IMR-90 (cell line): ENCODE results near the gene LTC4S. TPM values are rescaled to one million over a fixed set of nuclear protein-coding genes. Genes with fewer than 3 reads are reported as not detected.
A peak's percentile ranks its signal among the peaks of the same experiment; 100 is the strongest.

Source experiments
- ATAC-seq: fragments of 200-7000 bp; cut with Tn5 transposase; 2 replicates; pipeline ENCODE4 v1.9.1; 2020; ENCODE audit warnings: low read depth, mild to moderate bottlenecking, moderate library complexity
- BruUV-seq: library from RNA; stranded (reverse); fragments of 400-500 nt; replicated peaks from 2 replicates; lab custom pipeline; 2021; lab: Mats Ljungman, UMichigan
- CTCF ChIA-PET: fragments of 300-600 bp; formaldehyde crosslinking; extraction: SDS; loops from one replicate; lab custom pipeline; 2021; ENCODE audit warnings: antibody characterized with exemption; lab: Yijun Ruan, JAX
- POLR2A ChIA-PET: fragments of 300-600 bp; sonication (Branson Sonifier 250); formaldehyde crosslinking; loops from one replicate; lab custom pipeline; 2022; ENCODE audit warnings: antibody characterized with exemption; ENCODE audit not compliant: unreplicated experiment; lab: Charles Lee
- DNase-seq: peaks from one replicate; pipeline ENCODE4 v3.0.0; 2013
- H2AFZ ChIP-seq: replicated peaks from 2 replicates; pipeline ENCODE3; 2013; ENCODE audit warnings: low read length, mild to moderate bottlenecking; ENCODE audit not compliant: poor library complexity
- H2AK5ac ChIP-seq: 2 replicates; pipeline ENCODE4 v1.6.1; 2013; ENCODE audit warnings: low read depth, low read length, inconsistent platforms
- H2AK9ac ChIP-seq: replicated peaks from 2 replicates; pipeline ENCODE3; 2013; ENCODE audit warnings: mild to moderate bottlenecking, low read depth, low read length, moderate library complexity; ENCODE audit not compliant: poor library complexity
- H2BK120ac ChIP-seq: 2 replicates; pipeline ENCODE4 v1.6.1; 2013; ENCODE audit warnings: low read depth, low read length, inconsistent platforms
- H2BK15ac ChIP-seq: 3 replicates; pipeline ENCODE4 v1.6.1; 2013; ENCODE audit warnings: low read depth, low read length, inconsistent platforms
- H2BK20ac ChIP-seq: 2 replicates; pipeline ENCODE4 v1.6.1; 2013; ENCODE audit warnings: low read depth, mild to moderate bottlenecking, inconsistent platforms, low read length, moderate library complexity
- H2BK5ac ChIP-seq: 2 replicates; pipeline ENCODE4 v1.6.1; 2013; ENCODE audit warnings: mild to moderate bottlenecking, low read depth, low read length, inconsistent platforms; ENCODE audit not compliant: poor library complexity, severe bottlenecking
- H3K14ac ChIP-seq: replicated peaks from 2 replicates; pipeline ENCODE4 v1.6.1; 2013; ENCODE audit warnings: low read depth, low read length, inconsistent platforms
- H3K18ac ChIP-seq: 2 replicates; pipeline ENCODE4 v1.6.1; 2013; ENCODE audit warnings: low read depth, low read length, control low read depth
- H3K23ac ChIP-seq: 2 replicates; pipeline ENCODE4 v1.6.1; 2013; ENCODE audit warnings: low read depth, low read length, inconsistent platforms
- H3K27ac ChIP-seq: 2 replicates; pipeline ENCODE4 v1.5.1; 2013; ENCODE audit warnings: mild to moderate bottlenecking, control low read depth, low read length; ENCODE audit not compliant: insufficient read depth
- H3K27me3 ChIP-seq: 2 replicates; pipeline ENCODE4 v1.6.1; 2013; ENCODE audit warnings: low read length; ENCODE audit not compliant: control insufficient read depth, insufficient read depth
- H3K36me3 ChIP-seq: 2 replicates; pipeline ENCODE4 v1.6.1; 2013; ENCODE audit warnings: low read length, mixed read lengths; ENCODE audit not compliant: control insufficient read depth, insufficient read depth
- H3K4ac ChIP-seq: 2 replicates; pipeline ENCODE4 v1.6.1; 2013; ENCODE audit warnings: low read depth, low read length, inconsistent platforms
- H3K4me1 ChIP-seq: 2 replicates; pipeline ENCODE4 v1.6.1; 2013; ENCODE audit warnings: low read length, mixed read lengths; ENCODE audit not compliant: control insufficient read depth, insufficient read depth
- H3K4me2 ChIP-seq: 2 replicates; pipeline ENCODE4 v1.6.1; 2013; ENCODE audit warnings: low read depth, mild to moderate bottlenecking, control low read depth, low read length, moderate library complexity
- H3K4me3 ChIP-seq: 2 replicates; pipeline ENCODE4 v1.5.1; 2013; ENCODE audit warnings: low read depth, mild to moderate bottlenecking, control low read depth, low read length, moderate library complexity; ENCODE audit not compliant: insufficient read depth
- H3K56ac ChIP-seq: 2 replicates; pipeline ENCODE4 v1.6.1; 2013; ENCODE audit warnings: low read length, inconsistent platforms; ENCODE audit not compliant: insufficient read depth; ENCODE audit errors: extremely low read depth
- H3K79me1 ChIP-seq, 2 experiments: 2 replicates each; pipeline ENCODE4 v1.6.1; 2013; ENCODE audit warnings: low read length in 2 of 2, inconsistent platforms in 1 of 2, low read depth in 1 of 2
- H3K9ac ChIP-seq: 2 replicates; pipeline ENCODE4 v1.6.1; 2013; ENCODE audit warnings: low read depth, low read length, control low read depth
- H3K9me1 ChIP-seq: 2 replicates; pipeline ENCODE4 v1.6.1; 2013; ENCODE audit warnings: low read length, inconsistent platforms; ENCODE audit not compliant: insufficient read depth
- H3K9me3 ChIP-seq: 2 replicates; pipeline ENCODE4 v1.6.1; 2013; ENCODE audit warnings: low read length; ENCODE audit not compliant: control insufficient read depth, insufficient read depth
- H4K20me1 ChIP-seq: 2 replicates; pipeline ENCODE4 v1.6.1; 2013; ENCODE audit warnings: low read length, inconsistent platforms; ENCODE audit not compliant: insufficient read depth
- H4K5ac ChIP-seq: 2 replicates; pipeline ENCODE4 v1.6.1; 2013; ENCODE audit warnings: mild to moderate bottlenecking, low read depth, low read length, control low read depth
- H4K8ac ChIP-seq, 2 experiments: 2 replicates each; pipeline ENCODE4 v1.6.1; 2013; ENCODE audit warnings: low read depth in 2 of 2, low read length in 2 of 2, control low read depth in 1 of 2, inconsistent platforms in 1 of 2
- H4K91ac ChIP-seq: 2 replicates; pipeline ENCODE4 v1.6.1; 2013; ENCODE audit warnings: low read depth, low read length, inconsistent platforms; ENCODE audit not compliant: insufficient read depth
- CEBPB ChIP-seq: IDR thresholded peaks from 2 replicates; pipeline ENCODE4 v1.6.1; 2012; ENCODE audit warnings: low read depth, low read length, improper control_type of control experiment
- CHD1 ChIP-seq: IDR thresholded peaks from 2 replicates; pipeline ENCODE4 v1.6.1; 2012; ENCODE audit warnings: low read depth, low read length, improper control_type of control experiment
- MAZ ChIP-seq: IDR thresholded peaks from 2 replicates; pipeline ENCODE4 v1.6.1; 2012; ENCODE audit warnings: low read depth, mild to moderate bottlenecking, low read length, improper control_type of control experiment, moderate library complexity, borderline replicate concordance
- MXI1 ChIP-seq: IDR thresholded peaks from 2 replicates; pipeline ENCODE4 v1.6.1; 2012; ENCODE audit warnings: low read depth, mild to moderate bottlenecking, low read length, moderate library complexity, borderline replicate concordance
- SMC3 ChIP-seq: fragments of 150-350 bp; IDR thresholded peaks from 2 replicates; pipeline ENCODE4 v1.6.1; 2016; ENCODE audit warnings: low read depth, mild to moderate bottlenecking, antibody characterized with exemption, low read length, moderate library complexity
- WGBS, 2 experiments: methylation state at CpG; one replicate each; pipeline versions ENCODE4 v1.1.5 to v1.1.7; 2013; ENCODE audit warnings: missing lambda C conversion rate in 2 of 2; ENCODE audit not compliant: insufficient read length in 1 of 2; ENCODE audit errors: extremely low coverage in 2 of 2; 5-methylcytosine and 5-hydroxymethylcytosine counted together
- dilution Hi-C: fragments of 300-500 bp; cut with HindIII; formaldehyde crosslinking; loops from one replicate; pipeline ENCODE4 v1.14.3; 2018; ENCODE audit warnings: low sequenced_read_pairs; ENCODE audit not compliant: unreplicated experiment
- in situ Hi-C: fragments of 300-500 bp; cut with MboI; formaldehyde crosslinking; loops from 3 replicates; pipeline ENCODE4 v1.14.3; 2019; ENCODE audit warnings: low sequenced_read_pairs, inconsistent platforms, mixed read lengths
- intact Hi-C: fragments of 100-400 bp; cut with micrococcal nuclease; formaldehyde crosslinking; loops from 2 replicates; pipeline ENCODE4 v1.10.0; 2022
- polyA plus RNA-seq, 3 experiments: library from polyadenylated mRNA; depleted of rRNA; stranded (reverse); fragments of >200 nt; gene quantifications; 2 replicates each; pipeline ENCODE4 v1.2.3, GENCODE V29; 2012; ENCODE audit warnings: low replicate concordance in 1 of 3
- total RNA-seq: library from RNA; depleted of rRNA; stranded (reverse); fragments of >200 nt; gene quantifications from 2 replicates; pipeline ENCODE4 v1.2.3, GENCODE V29; 2012
- TF ChIP-seq, protein P1 (sequence below): fragments of 150-350 bp; IDR thresholded peaks from 2 replicates; pipeline ENCODE4 v1.6.1; 2017; ENCODE audit warnings: mild to moderate bottlenecking, antibody characterized with exemption, low read length, low read depth

LTC4S gene
- total and polyA plus RNA-seq, 2 of the 4 experiments (the other 2 are of a cell fraction), result 0.72 TPM; not detected in 1

DNA sequence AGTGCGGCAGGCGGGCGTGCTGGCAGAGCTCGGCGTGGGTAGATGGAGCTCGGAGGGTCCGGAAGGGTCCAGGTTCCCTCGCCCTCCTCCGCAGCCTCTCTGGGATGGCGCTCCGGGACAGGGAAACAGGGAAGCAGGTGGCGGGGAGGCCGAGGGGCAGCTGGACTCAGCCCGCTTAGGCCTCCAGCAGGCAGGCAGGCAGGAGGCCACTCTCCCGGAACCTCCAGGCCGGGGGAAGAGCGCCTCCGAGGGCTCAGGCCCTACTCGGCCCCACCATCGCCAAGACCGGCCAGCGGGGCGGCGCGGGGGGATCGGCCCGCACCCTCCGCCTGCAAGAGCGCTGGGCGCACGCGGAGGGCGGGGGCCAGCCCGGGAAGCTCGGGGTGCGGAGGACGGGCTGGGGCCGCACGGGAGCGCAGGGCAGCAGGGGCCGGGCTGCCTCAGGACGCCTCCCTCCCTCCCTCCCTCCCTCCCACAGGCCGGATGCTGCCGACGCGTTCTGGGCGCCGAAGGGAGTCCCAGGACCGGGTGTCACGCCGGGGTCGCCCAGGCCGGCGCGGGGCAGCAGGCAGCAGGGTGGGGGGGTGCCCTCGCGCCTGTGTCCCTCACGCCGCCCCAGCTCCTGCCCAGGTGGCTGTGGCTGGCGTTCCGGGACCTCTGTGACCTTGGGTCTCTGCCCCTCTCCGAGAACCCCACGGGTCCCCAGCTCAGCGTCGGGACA lies 11.9 kb downstream of the LTC4S start:
- Histone ChIP-seq H3K4me2 (peak overlapping the region; percentile 85), H3K27me3 (no peaks in the 10 kb centered on the region), H3K9me3 (no peaks in the 10 kb centered on the region), H3K9me1 (0 out of 2 replicates have a peak, but pooled peaks cover 2% of the 10 kb centered on the region), H3K79me1 (peaks cover 26 to 57% of the 10 kb centered on the region in 2 experiments), H3K27ac (peak overlapping the region; percentile 89), H4K20me1 (peaks cover 45% of the 10 kb centered on the region), H4K5ac (0 out of 2 replicates have a peak overlapping the region, but pooled peaks have one; percentile 38), H3K14ac (peak overlapping the region; percentile 94), H3K18ac (peak overlapping the region; percentile 21; the same call in 1 of the 2 replicates), H3K4me3 (peak overlapping the region; percentile 98), H3K36me3 (peaks cover 14% of the 10 kb centered on the region), H2BK120ac (peak overlapping the region; percentile 48; the same call in 1 of the 2 replicates), H3K56ac (no peak overlapping the region), H3K9ac (peak overlapping the region; percentile 84), H2BK20ac (no peak overlapping the region), H3K4ac (peak overlapping the region; percentile 86), H2BK15ac (no peak overlapping the region), H4K91ac (peak overlapping the region; percentile 49; the same call in 1 of the 2 replicates), H3K4me1 (peaks cover 20% of the 10 kb centered on the region), H3K23ac (peak overlapping the region; percentile 17), H4K8ac (peak overlapping the region; percentile 53 to 68; a peak in 2 of 4 replicates), H2BK5ac (peak overlapping the region; percentile 85), H2AK5ac (peak overlapping the region; percentile 79), H2AFZ (peak overlapping the region; percentile 88), H2AK9ac (peak overlapping the region; percentile 91)
- in situ Hi-C loops, result no loop called here
- ChIA-PET CTCF (no interaction called here), POLR2A (no interaction called here)
- ATAC-seq, result peak; percentile 36
- DNase-seq, result no peak
- intact Hi-C loops, result loop anchor here (5.0 kb wide), 1 partner anchor 52 kb away; the partner anchor contains the start of gene MRNIP
- dilution Hi-C loops, result no loop called here
- TF ChIP-seq SMC3 (no peak), CEBPB (no peak), MXI1 (peak; percentile 1; the same call in 1 of the 2 replicates), CHD1 (no peak), MAZ (peak; percentile 31; the same call in 1 of the 2 replicates)
- TF ChIP-seq, protein P1, sequence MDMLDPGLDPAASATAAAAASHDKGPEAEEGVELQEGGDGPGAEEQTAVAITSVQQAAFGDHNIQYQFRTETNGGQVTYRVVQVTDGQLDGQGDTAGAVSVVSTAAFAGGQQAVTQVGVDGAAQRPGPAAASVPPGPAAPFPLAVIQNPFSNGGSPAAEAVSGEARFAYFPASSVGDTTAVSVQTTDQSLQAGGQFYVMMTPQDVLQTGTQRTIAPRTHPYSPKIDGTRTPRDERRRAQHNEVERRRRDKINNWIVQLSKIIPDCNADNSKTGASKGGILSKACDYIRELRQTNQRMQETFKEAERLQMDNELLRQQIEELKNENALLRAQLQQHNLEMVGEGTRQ, result no peak
- BruUV-seq, result no TSS peak
- 10% methylated on average over 15 of the region's 65 CpGs; no CpG with 5 or more reads in 1 of the 2 experiments for WGBS, 2 experiments
